HG02610 (cell line): ENCODE results near the gene UBAC1.
"Not testable (repeated sequence)": the region's sequence is repeated elsewhere in the genome, so short reads cannot be mapped to it uniquely, and the experiment has no call there.

ENCODE experiments used
- ATAC-seq: cut with Tn5 transposase; IDR thresholded peaks from one replicate; pipeline ENCODE4 v1.9.1; 2021; ENCODE audit warnings: mild to moderate bottlenecking, moderate library complexity; ENCODE audit not compliant: unreplicated experiment

UBAC1 gene

GRCh38 chr9:135905380-135906258, 55.6 kb downstream of the UBAC1 start:
- ATAC-seq: no peak

- ATAC-seq: no peak
These were observed 57.2 kb downstream of the UBAC1 start for GRCh38 chr9:135903786-135904520.

DNA sequence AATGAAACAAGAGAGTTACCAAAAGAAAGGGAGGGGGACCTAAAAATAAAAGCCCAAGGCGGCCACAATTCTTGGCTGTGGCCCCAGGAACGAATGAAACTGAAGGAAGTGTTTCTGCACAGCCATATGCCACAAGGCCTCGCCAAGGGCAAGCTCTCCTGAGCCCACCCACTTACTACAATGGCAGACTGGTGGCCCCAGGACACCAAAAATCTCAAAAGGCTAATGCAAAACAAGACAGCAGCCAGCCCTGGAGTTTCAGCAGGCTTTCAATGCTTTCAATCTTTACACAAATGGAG, 57.9 kb downstream of the UBAC1 start:
- no peak for ATAC-seq

DNA sequence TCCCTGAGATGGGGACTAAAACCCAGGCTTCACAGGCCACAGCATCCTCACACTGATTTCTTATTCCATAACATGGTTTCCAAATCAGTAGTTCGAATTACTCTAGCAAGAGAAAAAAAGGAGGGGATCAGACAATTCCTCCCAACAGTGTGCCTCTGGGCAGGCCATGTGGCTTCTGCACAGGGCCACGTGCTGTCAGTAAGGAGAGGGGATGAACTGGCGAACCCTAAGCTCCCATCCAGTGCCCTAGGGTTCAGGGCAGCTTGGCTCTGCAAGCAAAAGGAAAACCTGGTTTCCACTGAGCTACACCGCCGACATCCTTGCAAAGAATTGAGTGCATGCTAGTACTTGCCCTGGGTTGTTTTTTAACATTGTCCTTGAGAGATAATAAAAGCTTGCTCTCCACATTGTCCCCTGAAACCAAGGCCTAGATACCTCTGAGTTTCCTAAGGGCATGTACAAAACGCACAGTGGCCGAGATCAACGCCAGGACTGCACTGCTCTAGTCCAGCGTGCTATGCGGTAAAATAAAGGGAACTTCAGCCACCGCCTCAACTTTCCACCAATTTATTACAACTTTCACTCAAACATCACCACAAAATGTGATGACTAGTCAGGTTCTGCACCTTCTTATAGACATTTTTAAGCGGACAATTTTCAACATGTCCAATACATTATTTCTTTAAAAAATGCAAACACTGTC, 58.4 kb downstream of the UBAC1 start:
- no peak for ATAC-seq

- no peak for ATAC-seq
These were observed 59.3 kb downstream of the UBAC1 start for GRCh38 chr9:135901826-135902225.

DNA sequence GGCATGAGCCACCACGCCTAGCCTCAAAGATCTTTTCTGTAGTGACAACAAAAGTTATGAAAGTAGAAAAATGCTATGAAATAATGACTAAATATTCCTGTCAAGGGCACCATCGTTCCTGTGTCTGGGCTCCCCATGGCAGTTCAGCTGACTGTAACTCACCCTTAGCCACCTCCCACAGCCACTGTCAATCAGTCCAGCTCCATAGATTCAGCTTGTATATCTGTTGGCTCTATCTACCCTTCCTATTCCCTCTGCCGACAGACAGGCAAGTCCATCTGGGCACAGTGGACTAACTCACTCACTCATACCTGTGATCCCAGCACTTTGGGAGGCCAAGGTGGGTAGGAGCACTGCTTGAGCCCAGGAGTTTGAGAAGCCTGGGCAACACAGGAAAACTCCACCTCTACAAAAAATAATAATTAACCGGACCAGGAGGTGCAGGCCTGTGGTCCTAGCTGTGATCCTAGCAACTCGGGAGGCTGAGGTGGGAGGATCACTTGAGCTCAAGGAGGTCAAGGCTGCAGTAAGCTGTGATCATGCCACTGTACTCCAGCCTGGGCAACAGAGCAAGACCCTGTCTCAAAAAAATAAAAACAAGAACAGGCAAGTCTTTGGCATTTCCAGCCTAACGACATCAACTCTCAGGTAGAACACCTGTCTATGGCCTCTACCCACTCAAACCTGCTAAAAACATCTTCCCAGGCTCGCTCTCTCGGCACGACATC, 60.0 kb downstream of the UBAC1 start:
- ATAC-seq: no peak

DNA sequence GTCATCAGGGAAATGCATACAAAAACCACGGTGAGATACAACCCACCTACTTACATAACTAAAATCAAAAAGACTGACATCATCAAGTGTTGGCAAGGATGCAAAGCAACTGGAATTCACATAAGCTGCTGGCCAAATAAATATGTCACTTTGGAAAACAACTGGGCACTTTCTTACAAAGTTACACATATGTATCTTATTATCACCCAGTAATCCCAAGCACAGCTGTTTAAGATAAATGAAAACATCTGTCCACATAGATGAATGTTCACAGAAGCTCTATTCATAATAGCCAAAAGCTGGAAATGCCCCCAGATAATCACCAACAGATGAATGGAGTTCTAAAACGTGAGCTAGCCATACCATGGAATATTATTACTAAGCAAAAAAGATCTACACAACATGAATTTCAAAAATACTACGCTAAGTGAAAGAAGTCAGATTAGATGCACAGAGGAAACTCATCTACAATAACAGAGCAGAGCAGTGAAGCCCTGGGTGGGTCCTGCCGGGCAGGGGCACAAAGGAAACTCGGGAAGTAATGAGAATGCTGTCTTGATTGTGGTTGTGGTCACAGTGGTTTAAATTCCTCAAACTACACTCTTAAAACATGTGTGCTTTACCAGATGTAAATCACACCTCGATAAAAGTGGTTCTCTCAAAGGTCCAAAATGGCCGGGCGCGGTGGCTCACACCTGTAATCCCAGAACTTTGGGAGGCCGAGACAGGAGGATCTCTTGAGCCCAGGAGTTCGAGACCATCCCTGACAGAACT, 62.4 kb downstream of the UBAC1 start:
- ATAC-seq: no peak

- no peak for ATAC-seq
These were observed 64.5 kb downstream of the UBAC1 start for GRCh38 chr9:135896626-135897025.

DNA sequence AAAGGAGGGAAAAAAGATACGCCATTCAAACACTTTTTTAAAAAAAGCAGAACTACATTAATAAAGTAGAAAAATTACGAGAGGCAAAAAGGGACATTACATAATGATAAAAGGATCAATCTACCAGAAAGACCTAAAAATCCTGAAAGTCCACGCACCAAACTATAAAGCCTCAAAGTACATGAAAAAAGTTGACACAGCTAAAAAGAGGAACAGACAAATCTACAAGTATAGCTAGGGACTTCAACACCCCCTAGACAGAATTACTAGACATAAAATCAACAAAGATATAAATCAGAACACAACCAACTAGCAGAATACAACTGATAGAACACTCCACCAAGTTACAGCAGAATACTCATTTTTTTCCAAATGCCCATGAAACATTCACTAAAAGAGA, 65.0 kb downstream of the UBAC1 start:
- no peak for ATAC-seq

GRCh38 chr9:135895202-135895848, 65.8 kb downstream of the UBAC1 start:
- no peak for ATAC-seq

- ATAC-seq: no peak
These were observed 68.1 kb downstream of the UBAC1 start for GRCh38 chr9:135893104-135893503.

GRCh38 chr9:135892327-135892726, 68.8 kb downstream of the UBAC1 start:
- not testable (repeated sequence) for ATAC-seq

DNA sequence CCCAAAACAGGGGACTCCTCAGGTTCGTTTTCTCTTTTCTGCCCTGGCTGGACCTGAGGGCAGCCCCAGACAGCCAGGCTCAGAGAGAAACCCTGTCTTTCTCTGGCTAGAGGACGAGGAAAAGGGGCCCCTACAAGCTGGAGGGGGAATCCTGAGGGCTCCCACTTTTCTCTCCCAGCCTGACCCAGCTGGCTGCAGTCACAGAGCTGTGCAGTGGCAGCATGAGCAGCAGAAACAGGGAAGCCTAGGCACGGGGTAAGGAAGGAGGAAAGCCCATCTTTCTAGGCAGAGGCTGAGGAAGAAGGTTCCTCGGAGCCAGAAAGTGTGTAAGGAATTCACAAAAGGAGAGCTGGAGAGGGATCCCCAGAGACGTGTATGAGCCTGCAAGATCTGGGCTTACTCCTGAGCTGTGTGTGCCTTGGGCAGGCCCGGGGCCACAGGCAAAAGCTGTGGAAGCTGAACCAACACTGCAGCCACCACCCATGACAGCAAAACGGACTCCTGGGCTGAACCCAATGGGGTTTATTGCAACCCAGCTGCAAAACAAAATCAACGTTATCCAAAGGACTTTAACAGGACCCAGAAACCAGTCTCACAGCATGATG, 70.0 kb downstream of the UBAC1 start:
- ATAC-seq: no peak

DNA sequence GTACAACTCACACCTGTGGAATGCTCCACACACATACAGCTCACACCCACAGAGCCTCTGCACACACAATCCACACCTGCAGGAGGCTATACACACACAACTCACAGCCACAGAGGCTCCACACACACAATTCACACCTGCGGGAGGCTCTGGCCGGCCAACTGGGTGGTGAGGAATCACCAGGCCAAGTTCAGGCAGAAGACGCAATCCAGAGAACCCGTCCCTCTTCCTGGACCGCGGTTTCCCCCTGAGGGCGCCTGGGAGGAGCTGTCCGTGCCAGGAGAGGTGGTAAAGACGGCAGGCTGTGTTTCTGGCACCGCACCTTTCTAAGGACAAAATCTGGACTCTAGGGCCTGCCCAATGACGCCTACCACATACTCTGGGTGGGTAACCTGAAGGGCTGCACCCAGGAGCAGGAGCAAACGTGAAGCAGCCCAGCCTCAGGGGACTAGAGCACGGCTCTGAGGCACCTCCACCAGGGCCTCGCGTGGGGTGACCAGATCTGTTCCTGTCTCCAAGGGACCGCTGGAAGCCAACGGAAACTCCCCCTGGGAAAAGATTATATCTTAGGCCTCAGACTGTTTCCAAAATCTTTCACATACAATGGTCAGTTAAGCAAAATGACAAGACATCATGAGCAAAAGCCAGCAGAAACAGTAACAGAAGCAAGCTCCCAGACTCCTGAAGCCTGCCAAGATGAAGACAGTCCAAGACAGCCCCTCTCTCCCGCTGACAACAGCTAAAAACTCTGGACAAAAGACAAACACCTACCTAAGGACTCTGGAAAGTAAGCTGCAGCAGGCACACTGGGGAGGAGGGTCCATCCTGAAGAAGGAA, 70.8 kb downstream of the UBAC1 start:
- ATAC-seq: no peak

- no peak for ATAC-seq
These were observed 71.5 kb downstream of the UBAC1 start for GRCh38 chr9:135889564-135890189.

DNA sequence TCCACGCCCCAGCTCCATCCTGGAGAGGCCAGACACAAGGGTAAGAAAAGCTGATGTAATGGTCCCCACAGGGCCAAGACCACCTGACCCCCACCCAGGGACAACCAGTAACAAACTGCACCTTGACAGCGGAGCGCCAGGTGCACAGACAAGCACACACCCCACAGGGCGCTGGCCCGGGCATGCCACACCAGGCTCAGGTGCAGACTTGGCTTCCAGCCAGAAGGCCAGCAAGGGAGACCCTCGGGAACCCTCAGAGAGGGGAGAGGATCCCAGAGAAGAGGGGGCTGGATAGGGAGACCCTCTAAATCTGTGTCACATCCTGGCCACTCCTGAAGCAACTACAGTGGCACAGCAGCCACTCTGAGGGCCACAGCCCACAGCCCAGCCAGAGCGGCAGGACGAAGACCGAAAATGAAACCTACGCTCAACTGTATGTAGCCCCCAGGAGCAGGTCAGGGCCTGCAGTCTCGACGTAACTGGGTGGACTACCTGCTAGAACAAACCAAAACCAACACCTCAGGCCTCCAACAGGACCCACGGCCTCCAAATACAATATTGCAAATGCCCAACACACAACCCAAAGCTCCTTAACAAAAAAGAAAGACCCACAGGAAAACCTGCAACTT, 72.3 kb downstream of the UBAC1 start:
- ATAC-seq: no peak

GRCh38 chr9:135888126-135888765, 72.9 kb downstream of the UBAC1 start:
- ATAC-seq: no peak
